ENCODE results near the gene ARL15.

The ARL15 gene

DNA sequence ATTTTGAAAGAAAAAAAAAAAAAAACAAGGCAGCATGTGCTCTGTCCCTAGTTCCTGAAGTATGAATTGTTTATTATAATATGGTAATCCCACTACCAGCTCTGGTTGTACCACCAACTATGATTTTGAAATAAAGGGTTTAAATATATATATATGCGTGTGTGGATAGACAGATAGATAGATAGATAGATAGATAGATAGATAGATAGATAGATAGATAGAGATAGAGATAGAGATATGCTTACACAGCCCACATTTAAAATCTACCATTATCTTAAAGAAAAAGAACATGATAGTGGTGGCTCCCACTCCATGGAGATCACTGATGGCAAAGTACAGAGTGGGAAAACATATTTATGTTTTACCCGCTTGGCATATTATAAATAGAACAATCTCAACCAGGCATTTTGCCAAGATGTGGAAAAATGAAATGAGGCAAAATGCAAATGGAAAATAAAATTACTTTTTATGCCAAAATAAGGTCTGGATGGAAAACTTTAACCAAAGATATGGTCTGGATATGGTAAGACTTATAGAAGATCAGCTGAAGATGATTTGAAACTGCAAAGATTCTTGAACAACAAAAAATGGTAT, 170.0 kb downstream of the ARL15 start:
- no peak overlapping the region for H3K4me3 ChIP-seq (ENCODE audit: low read depth, low read length)
- no peak for DNase-seq (ENCODE audit: low read depth)
- TF ChIP-seq, protein P1, sequence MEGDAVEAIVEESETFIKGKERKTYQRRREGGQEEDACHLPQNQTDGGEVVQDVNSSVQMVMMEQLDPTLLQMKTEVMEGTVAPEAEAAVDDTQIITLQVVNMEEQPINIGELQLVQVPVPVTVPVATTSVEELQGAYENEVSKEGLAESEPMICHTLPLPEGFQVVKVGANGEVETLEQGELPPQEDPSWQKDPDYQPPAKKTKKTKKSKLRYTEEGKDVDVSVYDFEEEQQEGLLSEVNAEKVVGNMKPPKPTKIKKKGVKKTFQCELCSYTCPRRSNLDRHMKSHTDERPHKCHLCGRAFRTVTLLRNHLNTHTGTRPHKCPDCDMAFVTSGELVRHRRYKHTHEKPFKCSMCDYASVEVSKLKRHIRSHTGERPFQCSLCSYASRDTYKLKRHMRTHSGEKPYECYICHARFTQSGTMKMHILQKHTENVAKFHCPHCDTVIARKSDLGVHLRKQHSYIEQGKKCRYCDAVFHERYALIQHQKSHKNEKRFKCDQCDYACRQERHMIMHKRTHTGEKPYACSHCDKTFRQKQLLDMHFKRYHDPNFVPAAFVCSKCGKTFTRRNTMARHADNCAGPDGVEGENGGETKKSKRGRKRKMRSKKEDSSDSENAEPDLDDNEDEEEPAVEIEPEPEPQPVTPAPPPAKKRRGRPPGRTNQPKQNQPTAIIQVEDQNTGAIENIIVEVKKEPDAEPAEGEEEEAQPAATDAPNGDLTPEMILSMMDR (IDR thresholded peaks at IDR 0.05; ENCODE audit: low read depth, low read length, missing control alignments): no peak

DNA sequence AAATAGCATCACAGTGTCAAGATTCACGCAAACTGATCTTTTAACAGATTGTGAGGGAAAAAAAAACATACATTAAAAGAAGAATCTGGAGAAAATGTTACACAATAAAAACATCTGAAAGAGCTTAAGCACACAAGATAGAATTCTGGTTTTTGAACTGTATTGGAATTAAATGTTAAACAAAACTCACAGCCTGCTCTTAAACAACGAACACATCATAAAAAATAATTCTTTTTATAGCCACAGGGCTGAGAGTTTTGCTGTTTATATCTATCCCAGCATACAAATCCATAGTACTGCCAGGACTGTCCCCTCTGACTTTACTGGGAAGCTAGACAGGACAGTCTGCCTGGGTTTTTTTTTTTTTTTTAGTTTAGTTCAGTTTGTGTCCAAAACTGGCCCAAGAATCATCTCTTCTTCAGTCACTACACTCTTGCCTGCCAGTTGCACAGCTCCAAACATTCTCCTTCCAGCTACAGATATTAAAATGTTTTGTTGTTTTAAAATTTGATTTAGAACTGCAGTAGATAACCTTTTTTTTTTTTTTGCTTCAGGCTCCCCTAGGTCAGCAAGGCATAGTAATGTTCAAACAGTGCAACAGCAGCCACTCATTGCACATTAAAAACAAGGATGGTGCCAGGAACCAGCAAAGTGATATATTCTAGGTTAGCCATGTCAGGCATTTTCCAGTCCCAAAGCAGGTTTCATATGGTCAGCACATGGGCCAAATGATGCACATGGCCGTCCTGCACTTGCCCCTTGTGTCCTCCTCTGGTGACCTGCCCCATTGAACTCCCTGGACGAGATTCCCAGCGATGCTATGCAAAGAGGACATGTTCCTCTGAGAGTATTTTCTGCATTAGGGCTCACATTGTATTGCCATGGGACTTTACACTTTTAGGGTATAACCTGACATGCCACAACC, 173.6 kb downstream of the ARL15 start:
- TF ChIP-seq, protein P1 (IDR thresholded peaks at IDR 0.05; ENCODE audit: low read depth, low read length, missing control alignments): no peak
- no peak for DNase-seq (ENCODE audit: low read depth)
- H3K4me3 ChIP-seq (ENCODE audit: low read depth, low read length): no peak overlapping the region

DNA sequence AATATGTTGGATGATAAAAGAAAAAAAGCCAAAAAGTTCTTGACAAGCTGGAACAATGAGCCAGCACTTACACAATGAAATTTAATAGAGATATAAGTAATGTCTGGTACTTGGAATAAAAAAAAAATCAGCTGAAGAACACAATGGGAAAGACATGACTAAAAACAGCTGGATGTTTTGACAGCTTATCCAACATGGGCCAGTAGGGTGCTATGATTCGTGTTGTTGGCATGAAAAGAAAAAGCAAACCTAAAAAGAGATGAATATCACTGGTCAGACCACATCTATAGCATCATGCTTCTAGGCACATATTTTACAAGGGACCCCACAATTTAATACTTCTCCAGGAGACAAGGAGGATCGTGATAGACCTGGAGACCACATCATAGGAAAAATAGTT, 175.3 kb downstream of the ARL15 start:
- DNase-seq (ENCODE audit: low read depth): no peak
- H3K4me3 ChIP-seq (ENCODE audit: low read depth, low read length): no peak overlapping the region
- TF ChIP-seq, protein P1 (IDR thresholded peaks at IDR 0.05; ENCODE audit: low read depth, low read length, missing control alignments): no peak

DNA sequence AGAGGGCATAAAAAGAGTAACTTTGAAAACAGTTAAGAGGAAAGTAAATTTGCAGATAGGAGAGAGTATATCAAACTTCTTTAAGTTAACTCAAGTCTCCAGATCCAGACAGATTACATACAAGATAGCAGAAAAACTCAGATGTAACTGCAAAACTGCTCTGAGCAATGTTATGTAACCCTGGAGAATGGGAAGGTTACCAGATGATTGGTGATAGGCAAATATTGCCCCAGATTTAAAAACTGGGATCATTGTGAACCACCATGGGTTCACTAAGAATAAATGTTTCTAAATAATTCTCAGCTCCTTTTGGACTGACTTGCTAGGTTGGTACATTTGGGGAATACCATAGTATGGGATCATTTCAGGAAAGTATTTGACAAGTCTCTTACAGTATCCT, 176.5 kb downstream of the ARL15 start:
- TF ChIP-seq, protein P1 (IDR thresholded peaks at IDR 0.05; ENCODE audit: low read depth, low read length, missing control alignments): no peak
- no peak for DNase-seq (ENCODE audit: low read depth)
- no peak overlapping the region for H3K4me3 ChIP-seq (ENCODE audit: low read depth, low read length)

GRCh38 chr5:54120473-54120872, 189.9 kb downstream of the ARL15 start:
- no peak for DNase-seq (ENCODE audit: low read depth)
- TF ChIP-seq, protein P1 (IDR thresholded peaks at IDR 0.05; ENCODE audit: low read depth, low read length, missing control alignments): no peak

GRCh38 chr5:54117957-54118356, 192.4 kb downstream of the ARL15 start:
- no peak overlapping the region for H3K4me3 ChIP-seq (ENCODE audit: low read depth, low read length)
- DNase-seq (ENCODE audit: low read depth): no peak
- TF ChIP-seq, protein P1 (IDR thresholded peaks at IDR 0.05; ENCODE audit: low read depth, low read length, missing control alignments): no peak

More at GRCh38 chr5:54120473-54120872, 189.9 kb downstream of the ARL15 start:
- H3K4me3 ChIP-seq (ENCODE audit: low read depth, low read length): no peak overlapping the region
